GM19193 (cell line): ENCODE measurements around the gene KCNQ1.

ENCODE experiments used
- POLR2A ChIP-seq: IDR thresholded peaks from 4 replicates; pipeline ENCODE4 v1.6.1; 2011; ENCODE audit not compliant: insufficient read depth, insufficient read length; ENCODE audit errors: extremely low read depth

The KCNQ1 gene

DNA sequence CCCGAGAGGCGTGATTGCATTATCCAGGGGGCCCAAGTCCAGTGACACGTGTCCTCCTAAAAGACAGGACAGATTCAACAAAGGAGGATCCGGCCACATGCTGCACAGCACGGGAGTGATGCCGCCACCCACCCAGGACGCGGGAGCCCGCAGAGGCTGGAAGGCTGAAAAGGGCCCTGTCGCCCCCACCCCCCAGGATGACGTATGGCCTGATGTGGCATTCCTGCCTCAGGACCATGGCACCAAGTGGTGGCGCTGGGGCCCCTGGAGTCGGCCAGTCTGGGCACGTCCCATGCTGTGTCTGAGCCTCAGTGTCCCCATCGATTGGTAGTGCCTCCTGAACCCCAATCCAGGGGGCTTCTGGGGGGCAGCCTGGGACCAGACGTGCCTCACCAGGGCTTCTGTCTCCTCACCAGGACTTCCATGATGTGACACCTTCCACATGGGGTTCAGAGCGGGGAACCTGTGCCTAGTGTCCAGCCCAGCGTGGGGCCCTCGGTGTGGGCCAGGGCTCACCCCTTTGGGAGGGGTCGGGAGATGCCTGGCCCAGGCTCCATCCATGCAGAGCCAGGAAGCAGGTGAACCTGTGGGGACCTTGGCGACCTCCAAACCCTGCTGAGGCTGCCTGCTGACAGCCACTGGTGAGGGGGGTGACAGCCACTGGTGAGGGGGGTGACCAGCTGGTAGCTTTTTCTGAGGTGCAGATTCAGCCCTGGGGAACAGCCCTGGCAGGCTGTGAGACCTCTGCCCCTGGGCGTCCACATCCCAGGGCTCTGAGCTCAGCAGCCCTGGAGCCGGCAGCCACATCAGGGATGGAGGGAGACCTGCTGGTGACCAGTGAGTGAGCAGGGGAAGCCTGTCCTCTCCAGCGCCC is 75.3 kb downstream of the KCNQ1 start:
- no peak for TF ChIP-seq POLR2A

DNA sequence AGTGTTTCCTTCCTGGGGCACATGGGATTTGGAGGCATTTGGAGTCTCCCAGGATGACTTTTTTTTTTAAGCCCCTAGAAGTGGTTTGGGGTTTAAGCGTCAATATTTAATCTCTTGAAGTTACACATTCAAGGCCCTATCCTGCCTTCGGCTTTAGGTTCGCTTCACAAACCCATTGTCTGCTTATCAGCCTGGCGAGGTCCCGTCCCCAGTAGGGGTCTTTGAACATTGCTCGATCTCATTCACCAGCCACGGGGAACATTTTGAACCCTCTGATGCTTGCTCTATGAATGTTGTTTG is 75.9 kb downstream of the KCNQ1 start:
- no peak for TF ChIP-seq POLR2A

DNA sequence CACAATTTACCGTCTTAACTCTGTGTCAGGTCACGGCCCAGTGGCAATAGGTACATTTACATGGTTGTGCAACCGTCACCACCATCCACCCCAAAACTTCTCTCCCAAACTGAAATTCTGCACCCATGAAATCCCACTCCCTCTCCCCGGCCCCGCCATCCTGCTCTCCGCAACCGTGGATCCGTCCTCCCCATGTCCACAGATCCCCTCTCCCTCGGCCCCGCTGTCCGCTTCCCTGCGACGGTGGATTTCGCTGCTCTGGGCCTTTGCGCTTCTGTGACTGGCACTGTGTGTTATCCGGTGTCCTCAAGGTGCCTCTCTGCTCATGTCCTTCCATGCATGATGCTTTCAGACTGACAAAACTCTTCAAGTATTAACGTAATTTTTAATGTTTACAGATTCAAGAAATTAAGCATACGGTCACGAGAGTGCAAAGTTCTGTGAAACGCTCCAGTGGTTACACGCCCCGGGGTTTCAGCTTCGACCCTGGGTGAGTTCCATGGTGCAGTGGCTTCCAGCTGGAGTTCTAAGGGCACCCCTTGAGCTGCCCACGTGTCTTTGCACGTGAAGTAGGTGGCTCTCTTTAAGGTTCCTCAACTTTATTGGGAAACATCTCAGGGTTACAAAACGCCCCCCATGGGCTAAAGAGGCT is 76.4 kb downstream of the KCNQ1 start:
- TF ChIP-seq POLR2A: no peak

DNA sequence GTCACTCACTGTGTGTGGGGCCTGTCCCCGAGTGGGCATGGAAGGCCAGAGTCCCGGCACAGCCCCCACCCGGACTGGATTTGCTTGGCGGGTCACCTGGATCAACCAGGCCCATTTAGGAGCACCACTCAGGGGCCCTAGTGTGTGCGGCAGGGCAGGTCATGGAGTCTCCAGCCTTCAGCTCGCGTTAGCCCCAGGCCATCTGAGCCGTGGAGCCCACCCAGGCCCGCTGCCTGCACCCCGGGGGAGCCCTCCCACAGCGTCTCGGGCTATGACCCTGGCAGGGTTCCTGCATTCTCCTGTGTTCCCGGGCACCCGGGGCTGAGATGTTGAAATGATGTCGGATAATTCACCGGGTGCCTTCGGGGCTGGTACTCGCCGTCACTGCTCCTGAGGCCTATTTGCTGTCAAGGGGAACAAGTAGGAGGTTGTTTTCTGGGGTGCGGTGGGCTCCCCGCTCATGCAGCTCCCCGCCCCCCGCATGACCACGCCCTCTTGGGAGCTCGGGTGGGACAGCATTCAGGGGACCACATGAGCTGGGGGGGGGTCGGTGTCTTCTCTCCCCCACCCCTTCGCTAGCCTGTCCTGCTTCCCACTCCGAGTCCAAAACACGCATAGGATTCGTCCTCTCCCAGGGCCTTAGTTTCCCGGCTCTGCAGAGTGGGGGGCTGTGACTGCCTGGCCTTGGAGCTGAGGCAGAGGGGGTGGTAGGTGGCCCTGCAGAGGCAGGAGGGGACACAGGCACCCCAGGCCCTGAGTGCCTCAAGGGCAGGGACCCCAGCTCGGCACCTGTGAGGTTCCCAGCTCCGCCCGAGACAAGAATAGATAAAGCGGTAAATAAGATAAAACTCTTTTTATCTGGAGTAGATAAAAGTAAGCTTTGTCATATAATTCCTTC is 77.2 kb downstream of the KCNQ1 start:
- no peak for TF ChIP-seq POLR2A

DNA sequence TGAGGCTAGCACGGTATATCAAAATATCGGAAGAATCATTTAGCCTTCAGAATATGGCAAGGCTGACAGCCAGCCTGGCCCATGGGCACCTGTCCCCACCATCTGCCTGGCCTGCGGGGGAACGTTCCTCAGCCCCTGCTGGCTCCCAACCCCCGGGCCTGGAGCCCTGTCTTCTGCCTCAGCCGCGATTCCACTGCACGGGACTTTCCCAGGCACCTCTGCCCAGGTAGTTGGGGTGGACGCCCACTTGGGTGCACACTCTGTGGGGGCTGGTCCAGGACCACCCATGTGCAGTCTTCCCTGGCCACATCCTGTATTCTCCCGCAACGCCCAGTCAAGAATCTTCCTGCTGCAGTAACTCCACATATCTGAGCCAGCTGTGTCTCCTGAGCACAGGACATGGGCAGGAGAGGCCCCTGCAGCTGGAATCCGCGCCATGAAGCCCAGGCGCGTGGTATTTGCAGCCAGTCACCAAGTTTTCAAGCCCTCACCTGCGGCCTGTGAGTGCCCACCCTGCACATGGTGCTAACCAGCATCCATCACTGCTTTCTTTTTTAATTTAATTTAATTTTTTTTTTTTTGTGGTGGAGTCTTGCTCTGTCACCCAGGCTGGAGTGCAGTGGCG is 77.9 kb downstream of the KCNQ1 start:
- no peak for TF ChIP-seq POLR2A

DNA sequence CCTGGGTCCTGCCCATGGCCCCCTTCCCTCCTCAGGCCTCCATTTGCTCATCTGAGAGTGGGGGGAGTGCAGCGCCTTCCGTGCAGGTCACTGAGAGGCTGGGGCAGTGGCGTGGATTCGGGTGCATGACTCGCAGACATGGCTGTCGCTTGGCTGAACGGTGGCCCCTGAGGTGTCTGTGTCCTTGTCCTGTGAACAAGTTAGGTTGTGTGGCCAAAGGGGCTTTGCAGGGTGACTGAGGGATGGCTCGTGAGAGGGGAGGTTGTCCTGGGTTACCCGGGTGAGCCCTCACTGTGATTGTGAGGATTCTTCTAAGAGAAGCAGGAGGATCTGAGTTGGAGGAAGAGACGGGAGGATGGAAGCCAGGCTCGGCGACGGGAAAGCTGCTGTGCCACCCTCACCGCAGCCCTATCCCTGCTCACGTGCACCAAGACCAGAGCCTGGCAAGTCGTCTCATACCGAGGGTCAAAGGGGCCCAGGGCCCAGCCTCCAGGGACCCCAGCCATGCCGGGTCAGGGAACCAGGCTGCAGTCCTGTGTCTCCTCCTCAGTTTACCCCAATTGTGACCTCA is 79.1 kb downstream of the KCNQ1 start:
- no peak for TF ChIP-seq POLR2A

DNA sequence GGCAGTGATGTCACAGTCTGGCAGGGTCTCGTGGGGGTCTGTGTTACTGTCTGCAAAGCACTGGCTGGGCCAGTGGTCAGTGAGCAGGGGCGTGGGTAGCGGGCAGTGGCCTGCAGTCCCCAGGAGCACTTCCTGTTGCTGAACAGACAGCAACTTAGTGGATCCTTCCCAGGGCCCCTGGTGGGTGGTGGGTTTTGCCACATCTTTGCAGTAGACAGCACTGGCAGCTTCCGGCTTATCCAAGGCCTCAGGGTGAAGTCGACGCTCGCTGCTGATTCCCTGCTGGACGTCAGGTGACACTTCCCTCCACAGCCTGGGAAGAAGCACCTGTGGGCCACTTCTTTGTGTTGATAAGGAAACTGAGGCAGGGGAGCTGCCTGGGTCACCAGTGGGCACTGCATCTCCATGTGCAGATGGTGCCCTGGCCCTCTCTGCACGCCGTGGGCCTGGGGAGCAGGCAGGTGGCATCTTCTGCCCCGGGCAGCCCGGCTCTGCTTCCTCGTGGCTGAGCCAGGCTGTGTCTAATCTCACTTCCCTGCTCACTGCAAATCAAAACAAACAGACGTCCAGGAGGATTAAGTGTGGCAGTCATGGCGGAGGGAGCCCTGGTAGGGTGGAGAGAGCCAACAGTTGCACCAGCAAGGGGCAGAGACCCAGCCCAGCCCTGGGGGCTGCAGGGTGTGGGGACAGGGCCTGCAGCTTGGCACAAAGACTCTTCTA is 79.8 kb downstream of the KCNQ1 start:
- TF ChIP-seq POLR2A: no peak

DNA sequence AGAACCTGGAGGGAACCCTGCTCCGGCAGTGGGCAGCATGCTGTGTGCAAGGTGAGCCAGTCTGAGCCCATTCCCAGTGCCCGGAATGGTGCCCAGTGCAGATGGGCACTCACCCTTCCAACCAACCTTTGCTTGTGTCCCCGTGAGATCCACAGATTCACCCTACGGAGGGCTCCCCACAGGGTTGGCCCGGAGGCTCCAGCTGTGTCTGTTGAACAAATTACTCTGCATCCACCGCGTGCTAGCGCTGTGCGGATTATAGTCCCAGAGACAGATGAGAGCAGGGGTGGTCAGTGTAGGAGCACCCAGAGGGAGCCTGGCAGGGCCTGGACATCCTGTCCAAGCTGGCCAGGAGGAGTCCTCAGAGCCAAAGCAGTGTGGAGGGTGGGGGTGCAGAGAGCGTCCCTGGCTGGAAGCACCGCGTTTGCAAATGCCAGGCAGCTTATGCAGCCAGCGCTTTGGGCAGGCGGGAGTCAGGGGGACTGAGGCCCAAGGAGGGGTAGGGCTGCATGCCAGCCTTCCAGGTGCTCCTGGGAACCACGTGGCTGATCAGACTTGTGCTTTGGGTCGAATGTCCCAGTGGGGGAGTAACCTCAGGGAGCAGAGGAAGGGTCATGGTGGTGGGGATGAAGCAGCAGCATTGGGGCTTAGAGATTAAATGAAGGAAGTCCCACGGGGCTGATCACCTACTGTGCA is 80.5 kb downstream of the KCNQ1 start:
- TF ChIP-seq POLR2A: no peak

DNA sequence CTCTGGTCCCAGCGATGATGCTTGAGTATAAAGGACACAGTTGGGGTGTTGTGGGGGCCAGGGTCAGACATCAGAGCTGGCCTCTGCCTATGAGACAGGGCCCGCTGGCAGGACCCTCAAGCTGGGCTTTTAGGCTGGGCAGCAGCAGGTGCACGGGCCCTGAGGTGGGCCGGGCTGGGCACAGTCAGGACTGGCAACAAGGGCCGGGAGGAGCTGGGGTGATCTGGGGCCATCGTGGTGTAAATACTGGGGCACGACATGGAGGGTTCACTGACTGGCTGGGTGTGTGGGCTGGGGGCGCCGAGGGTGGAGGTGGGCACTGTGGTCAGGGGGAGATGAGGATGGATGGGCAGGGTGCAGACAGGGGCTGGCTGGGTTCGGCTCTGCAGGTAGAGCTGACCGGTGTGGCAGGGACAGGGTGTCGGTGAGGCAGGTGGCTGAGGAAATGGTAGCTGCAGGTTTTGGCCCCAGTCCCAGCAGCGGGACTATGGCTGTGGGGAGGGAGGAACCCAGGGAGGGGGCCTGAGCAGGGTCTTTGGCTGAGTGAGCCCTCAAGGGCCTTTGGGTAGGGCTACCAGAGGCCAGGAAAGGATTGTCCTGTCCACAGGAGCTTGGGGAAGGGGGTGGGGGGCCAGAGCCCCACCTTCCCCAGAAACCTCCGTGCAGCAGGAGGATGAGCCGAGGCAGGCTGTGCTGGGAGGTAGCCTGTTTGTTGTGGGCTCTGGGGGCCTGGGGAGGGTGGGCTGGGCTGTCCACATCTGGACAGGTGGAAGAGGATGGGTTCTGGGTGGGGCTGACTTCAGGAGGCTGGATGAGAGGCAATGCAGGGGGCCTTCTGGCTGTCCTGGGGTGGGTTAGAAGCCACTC is 81.4 kb downstream of the KCNQ1 start:
- no peak for TF ChIP-seq POLR2A

DNA sequence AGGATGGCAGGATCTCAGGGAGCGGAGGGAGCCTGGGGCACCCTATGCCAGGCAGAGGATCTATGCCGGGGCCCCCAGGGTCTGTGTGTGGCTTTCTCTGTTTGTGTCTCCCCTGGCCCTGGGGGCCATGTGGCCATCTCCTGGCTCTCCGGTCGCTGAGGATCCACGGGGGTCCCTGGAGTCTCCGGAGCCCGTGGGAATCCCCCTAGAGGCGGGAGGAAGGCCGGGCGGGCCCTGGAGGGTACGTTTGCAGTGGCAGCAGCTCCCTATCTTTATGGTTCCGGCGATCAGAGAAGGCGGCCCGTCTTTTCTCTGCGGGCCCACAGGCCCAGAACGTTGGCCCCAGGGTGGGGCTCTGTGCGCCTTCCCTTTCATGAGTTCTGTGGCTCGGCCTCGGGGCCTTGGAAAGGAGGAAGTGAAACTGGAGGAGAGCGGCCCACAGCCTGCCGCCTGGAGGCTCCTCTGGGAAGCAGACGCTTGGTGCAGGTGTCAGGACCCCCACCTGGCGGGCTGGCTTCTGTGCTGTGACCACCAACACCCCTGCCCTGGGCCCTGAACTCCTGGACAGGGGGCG is 82.1 kb downstream of the KCNQ1 start:
- no peak for TF ChIP-seq POLR2A

DNA sequence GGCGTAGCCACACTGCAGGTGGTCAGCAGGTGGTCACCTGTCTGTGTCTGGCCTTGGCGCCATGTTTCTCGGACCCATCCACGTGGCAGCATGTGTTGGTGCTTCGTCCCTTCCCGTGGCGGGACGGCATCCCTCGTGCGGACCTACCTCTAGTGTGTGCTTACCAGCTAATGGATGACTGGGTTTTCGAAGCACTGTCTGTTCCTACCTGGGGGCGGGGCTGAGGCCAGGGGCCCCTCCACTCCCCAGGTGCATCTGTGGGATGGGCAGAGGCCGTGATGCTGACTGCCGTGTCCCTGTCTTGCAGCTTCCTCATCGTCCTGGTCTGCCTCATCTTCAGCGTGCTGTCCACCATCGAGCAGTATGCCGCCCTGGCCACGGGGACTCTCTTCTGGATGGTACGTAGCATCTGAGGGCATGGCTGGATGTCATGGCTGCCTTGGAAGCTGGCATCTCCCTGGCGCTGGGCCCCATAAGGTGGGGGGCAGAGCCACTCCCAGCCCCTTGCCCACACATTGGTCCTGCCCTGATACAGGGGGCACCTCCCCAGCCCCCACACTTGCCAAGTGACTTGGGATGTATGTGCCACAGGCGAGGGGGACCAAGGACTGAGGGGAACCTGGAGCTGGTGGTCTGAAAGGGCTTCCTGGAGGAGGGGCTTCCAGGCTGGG is 82.9 kb downstream of the KCNQ1 start:
- TF ChIP-seq POLR2A: no peak
